HCEC 1CT (cell line): Measurements from ENCODE around the gene RASSF4.

Experiments used
- DNase-seq: peaks from one replicate; pipeline ENCODE4 v3.0.0-alpha.2; 2017

The RASSF4 gene

DNA sequence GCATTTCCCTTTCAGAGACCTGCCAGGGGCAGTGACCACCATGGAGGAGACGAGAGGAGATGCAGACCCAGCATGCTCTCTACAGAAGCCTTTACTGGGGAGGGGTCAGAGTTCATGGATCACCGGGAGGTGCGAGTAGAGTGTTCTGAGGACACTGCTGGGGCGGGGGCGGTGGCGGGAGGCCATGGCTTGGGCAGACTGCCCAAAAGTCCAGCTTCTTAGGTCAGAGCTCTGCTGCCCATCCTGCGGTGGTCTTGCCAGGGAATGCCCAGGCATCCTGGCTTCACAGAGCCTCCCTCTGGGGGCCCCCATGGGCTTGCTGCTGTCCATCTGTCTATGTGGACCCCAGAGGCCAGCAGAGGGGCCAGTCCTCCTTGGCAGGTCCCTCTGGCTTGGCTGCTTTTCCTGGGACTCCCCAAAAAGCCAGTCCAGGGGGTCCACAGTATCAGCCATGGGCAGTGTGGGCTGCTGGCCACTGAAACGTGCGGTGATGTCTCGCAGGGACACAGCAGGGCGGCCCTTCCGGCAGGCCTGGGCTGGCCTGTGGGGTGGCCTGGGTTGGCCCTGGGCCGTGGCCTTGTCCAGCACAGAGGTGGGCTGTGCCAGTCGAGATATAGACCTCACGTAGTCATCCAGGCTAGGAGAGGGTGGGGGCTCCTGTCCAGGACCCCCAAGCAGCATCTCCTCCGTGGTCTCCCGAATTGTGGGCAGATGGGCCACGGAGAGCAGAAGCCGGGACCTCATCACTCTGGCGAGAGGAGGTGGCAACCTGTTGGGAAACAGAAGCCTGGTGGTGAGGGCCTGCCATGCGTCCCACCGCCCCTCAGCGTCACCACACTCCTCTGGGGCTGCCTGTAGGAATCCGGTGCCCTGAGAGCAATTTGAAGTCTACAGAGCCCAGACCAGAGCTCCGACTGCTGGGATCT, 17.9 kb downstream of the RASSF4 start:
- no peak for DNase-seq

DNA sequence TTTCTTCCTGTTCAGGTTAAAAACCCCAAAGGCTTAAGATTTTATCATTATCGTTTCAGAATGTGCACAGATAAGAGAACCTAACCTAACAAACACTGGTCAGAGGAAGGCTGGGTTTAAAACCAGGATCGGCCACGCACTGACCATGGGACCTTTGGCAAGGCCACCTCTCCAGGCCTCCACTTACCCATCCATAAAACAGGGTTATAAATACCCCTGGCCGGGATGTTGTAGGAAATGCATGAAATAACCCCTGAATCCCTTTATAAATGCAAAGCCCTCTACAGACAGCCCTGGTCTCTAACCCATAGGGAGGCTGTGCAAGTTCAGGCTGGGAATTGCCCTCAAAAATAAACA, 18.6 kb downstream of the RASSF4 start:
- no peak for DNase-seq

DNA sequence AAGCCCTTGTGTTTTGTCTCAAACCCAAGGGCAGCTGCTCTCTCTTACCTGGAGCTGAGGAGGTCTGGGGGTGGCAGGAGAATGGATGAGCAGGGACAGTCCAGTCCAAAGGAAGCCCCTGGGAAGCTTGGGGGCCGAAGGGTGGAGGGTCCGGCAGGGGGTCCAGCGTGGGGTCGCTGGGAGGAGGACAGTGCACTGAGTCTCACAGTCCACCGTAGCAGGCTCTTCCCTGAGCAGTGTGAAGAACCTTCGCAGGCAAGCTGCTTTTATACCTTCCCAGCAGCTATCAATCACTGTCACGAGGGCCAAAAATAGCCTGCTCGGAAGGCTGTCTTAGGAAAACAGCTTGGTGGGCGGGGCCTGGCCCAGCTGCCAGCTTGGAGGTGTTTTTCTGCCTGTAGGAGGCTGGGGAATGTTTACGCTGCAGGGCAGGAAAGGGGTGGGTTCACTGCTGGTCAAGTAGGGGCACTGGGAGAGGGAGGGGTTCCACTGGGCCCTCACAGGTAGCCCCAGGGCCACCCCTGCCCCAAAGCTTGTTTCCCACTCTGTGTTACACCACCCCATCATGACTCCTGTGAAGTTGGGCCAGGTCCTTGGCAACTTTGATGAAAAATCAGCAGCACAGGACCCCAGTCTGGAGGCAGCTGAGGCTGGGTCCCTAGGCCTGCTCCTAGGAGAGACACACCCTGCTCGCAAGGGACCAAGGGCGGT, 19.1 kb downstream of the RASSF4 start, which contains the start of gene DEPP1:
DEPP1 (minus strand) TSS at position 240 of the 711 bp plus-strand sequence. CDS start 779 bp downstream, outside the sequence.
- DNase-seq = peak; percentile 85

GRCh38 chr10:44979281-44980191, 19.9 kb downstream of the RASSF4 start:
- DNase-seq = no peak

- no peak for DNase-seq
Measured at GRCh38 chr10:44980309-44981171, 20.9 kb downstream of the RASSF4 start.

GRCh38 chr10:44981172-44982113, 21.8 kb downstream of the RASSF4 start:
- peak; percentile 89 for DNase-seq

GRCh38 chr10:44982114-44982460, 22.5 kb downstream of the RASSF4 start:
- no peak for DNase-seq

DNA sequence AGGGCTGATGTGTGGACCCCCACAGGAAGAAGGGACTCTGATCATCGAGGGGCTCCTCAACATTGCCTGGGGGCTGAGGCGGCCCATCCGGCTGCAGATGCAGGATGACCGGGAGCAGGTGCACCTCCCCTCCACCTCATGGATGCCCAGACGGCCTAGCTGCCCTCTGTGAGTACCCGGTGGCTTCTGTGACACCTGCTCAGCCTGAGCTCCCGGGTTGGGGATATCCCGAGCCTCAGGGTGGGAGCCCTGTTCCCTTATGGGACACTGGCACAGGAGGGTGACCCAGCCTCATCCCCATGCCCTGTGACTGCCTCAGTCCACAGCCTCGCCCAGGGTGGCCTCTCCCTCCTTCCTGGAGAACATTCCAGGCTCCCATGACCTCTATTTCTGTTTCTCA, 22.9 kb downstream of the RASSF4 start:
- no peak for DNase-seq

- no peak for DNase-seq
Measured at GRCh38 chr10:44983066-44983894, 23.7 kb downstream of the RASSF4 start.

GRCh38 chr10:44983895-44984278, 24.3 kb downstream of the RASSF4 start:
- DNase-seq = no peak

DNA sequence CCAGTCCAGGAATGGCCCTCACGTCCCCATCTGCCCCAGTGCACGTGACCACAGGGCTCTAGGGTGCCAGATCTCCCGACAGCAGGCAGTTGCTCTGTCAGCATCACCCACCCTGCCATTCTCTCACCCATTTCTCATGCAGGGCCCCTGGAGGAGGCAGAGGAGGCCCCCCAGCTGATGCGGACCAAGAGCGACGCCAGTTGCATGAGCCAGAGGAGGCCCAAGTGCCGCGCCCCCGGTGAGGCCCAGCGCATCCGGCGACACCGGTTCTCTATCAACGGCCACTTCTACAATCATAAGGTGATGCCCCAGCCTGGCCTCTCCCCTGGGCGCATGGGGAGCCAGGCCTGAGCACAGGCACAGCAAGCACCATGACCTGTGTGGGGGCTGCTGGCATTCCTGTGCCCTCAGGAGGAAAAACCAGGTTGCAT, 25.1 kb downstream of the RASSF4 start:
- no peak for DNase-seq

DNA sequence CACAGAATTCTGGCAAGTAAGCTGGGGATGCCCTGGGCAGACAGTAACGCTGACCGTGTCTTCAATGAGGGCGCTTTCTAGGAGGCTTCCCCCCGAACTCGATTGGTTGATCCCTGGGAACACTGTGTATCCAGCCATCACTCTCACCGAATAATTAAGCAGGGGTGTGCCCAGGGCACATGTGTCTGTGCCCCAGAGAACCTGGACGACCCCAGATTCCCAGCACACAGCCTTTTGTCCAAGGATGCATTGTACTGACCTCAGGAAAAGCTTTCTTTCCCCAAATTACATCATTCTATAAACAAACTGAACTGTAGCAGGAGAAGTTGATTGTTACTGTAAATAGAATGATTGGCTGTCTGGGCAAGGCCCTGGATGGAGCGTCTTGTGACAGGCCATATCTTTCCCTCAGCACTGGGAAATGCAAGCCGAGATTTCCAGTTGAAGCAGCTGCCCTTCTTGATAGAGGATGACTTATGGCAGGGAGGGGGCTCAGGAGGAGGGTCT, 25.6 kb downstream of the RASSF4 start:
- DNase-seq = no peak

- no peak for DNase-seq
Measured at GRCh38 chr10:44986179-44986578, 26.6 kb downstream of the RASSF4 start.

DNA sequence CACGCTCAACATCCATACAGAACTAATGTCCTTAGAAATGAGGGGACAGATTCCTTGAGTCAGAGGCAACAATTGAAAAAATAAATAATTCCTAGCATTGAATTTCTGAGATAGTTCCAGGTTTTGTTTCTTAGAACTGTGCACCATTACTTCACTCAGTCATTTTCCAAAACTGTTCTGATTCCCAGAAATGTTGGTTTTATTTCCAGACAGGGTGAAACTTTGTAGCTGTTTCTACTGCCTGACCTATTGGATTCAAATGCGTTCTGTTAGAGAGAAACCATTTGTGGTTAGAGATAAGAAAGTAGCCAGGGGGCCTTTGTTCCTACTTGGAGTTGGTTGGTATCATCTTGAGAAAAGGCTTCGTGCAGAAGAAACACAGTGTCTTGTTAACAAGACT, 27.1 kb downstream of the RASSF4 start:
- no peak for DNase-seq

DNA sequence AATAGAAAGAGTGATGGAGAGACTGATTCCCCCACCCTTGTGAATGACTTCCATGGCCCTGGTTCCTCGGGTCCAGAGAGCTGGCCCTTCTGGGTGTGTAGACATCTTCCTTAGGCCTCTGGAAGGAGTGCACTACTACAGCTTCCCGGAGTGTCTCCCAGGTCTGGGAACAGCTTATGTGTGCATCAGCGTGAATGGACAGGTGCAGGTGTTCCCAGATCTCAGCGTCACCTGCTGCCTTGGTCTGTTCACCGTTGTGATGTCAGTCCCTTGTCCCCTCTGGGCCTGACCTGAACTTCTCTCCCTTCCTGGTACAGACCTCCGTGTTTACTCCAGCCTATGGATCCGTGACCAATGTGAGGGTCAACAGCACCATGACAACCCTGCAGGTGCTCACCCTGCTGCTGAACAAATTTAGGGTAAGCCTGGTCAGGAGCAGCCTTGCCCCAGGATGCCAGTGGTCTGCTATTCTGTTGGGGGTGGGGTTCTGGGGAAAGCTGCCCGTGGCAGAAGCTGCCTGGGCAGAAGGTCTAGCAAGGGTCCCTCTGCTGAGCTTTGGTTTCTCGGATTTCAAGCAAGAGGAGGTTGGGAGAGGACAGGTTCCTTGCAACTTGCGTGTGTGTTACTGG, 29.5 kb downstream of the RASSF4 start:
- no peak for DNase-seq

DNA sequence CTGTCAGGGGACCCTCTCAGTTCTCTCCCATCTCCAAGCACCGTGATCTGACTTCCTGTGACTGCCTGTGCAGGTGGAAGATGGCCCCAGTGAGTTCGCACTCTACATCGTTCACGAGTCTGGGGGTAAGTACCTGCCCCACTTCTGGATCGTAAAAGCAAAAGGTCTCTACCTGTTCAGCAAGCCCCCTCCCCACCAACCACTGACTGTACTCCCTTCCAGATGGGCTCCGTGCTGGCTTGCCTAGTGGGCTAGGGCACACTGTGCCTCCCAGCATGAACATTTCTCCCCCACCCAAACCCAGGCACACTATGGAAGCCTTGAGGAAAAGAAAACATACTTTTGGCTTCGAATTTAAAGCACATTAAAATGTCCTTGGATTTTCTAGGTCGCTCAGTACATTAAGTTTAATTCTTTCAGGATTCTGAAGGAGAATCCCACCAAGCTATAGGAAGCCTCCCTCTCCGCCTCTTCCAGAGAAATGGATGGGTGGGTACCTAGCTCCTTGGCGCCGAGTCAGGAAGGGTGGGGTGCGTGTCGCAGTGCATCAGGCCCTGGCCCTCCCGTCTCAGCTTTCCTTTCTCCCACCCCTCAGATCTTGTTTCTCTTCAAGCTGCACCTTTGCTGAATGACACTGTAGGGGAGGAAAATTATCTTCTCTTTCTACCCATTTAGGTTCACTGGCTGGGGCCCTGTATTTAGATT, 30.1 kb downstream of the RASSF4 start:
- no peak for DNase-seq

DNA sequence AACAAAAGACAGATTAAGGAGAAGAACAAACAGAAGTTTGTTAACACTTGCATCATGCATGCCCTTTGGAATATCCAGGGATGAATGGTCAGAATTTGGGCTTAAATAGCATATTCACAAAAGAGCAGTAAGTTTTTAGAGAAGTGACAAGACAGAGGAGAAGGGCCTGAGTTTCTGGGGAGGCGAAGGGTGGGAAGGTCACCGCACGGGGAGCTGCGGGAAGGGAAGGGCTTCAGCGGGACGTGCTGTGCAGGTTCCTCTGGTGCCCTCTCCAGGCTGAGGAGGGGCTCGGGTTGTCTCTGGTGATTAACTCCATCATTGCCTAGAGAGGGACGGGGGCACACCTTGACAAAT, 30.7 kb downstream of the RASSF4 start:
- no peak for DNase-seq

- no peak for DNase-seq
Measured at GRCh38 chr10:44990965-44991364, 31.4 kb downstream of the RASSF4 start.

DNA sequence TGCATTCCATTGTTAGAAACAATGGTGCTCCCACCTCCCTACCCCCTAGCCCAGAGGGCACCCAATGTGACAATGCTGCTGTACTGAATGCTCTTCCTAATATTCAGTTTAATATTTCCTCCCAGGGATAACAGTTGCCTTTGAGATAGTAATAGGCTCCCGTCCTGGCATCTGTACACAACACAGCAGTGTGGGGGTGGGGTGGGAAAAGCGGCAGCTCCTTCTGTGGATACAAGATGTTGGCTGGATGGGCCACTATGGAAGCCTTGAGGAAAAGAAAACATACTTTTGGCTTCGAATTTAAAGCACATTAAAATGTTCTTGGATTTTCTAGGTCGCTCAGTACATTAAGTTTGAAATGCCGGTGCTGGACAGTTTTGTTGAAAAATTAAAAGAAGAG, 32.0 kb downstream of the RASSF4 start:
- DNase-seq = no peak
